Measurements from ENCODE around the gene HOXA9. TPM values are rescaled to one million over a fixed set of nuclear protein-coding genes. Genes with fewer than 3 reads are reported as not detected.

The HOXA9 gene
- total RNA-seq, 2 donors from 2014 or later: 2.4 TPM; not detected in 1

DNA sequence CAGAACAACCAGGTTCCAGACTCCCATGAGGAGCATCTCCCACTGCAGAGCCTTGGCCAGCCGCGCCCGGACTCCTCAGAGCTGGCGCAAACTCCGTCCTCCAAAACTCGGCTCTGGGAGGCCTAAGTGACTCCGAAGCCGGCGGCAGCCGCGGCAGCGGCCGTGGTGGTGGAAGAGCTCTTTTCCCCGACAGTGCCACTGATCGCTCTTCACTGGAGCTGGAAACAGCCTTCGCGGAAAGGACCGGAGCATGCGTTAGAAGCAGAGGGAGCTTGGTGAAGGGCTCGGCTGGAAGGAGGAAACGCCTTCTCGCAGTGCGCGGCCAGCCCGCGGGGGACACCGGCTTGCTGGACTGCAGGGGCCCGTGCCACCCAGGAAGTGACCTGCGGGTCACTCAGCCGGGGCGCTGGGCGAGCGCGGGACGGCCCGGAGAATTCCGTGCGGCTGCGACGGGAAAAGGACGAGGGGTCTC is 39.5 kb upstream of the HOXA9 start:
- DNase-seq (ENCODE audit: low spot score) (no peak), ATAC-seq (no peak)
- H3K27ac Mint-ChIP-seq: no peak overlapping the region

DNA sequence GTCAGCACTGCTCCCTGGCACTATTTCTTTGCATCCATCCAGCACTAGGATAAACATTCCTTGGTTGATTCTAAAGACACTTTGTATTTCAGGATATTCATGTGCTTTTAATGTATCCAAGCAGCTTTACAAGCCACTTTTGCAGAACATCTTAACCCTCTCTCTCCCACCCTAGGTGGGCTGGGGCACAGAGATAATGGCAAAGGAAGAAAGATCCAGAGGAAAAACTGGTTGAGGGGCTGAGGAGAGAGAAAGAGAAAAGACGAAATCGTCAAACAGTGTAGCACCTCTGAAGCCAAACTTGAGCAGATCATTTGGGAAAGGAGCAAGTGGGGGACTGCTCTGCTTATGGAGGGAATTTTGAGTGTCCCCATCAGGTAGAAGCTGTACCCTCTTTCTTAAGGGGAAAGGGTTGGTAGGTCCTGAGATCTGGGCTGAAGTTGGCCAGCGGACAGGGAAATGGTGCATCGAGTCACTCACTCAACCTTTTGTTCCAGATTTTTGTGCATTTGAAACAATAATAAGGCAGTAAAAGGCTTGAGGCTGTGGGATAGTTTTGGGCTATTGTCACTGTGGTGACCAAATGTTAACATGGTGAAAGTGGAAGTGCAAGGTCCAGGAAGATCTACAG is 38.7 kb upstream of the HOXA9 start:
- Mint-ChIP-seq H3K9me3 (no peaks in the 10 kb centered on the region), H3K36me3 (no peaks in the 10 kb centered on the region), H3K4me3 (peak overlapping the region; percentile 8)

More for the DNA sequence above, 39.5 kb upstream of the HOXA9 start:
- H3K4me1 Mint-ChIP-seq (ENCODE audit: low read depth in 2 of 2): peaks cover 19 to 37% of the 10 kb centered on the region in 2 donors
- peak overlapping the region; percentile 42 for H3K4me3 Mint-ChIP-seq
- H3K27me3 Mint-ChIP-seq: peaks cover 79 to 91% of the 10 kb centered on the region in 2 donors
- H3K36me3 Mint-ChIP-seq: no peaks in the 10 kb centered on the region
- H3K9me3 Mint-ChIP-seq: no peaks in the 10 kb centered on the region

DNA sequence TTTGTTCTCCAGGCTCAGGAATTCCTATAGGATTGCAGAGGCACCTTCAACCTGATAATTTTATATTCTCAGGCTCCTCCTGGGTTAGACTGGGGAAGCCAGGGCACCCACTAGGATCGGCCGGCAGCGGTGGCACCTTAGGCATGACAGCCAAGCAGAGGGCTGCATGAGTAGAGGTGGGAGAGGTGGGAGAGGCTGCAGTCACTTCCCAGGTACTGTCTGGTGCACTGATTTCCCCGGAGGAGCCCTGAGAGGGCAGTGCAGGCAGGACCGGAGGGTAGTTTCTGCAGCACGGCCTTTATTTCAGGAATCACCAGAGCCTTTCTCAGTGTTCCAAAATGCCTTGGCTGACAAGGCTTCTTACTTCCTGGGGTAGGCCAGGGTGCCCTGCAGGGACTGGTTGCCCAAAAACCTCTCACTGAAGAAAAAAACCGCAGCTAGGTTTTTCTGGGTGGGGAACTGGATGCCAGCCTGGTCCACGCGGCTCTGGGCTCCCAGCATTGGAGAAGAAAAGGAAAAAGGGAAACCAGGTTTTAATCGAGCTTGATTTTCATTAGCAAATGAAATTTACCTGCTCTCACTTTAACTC is 38.1 kb upstream of the HOXA9 start:
- Mint-ChIP-seq H3K27ac (no peak overlapping the region), H3K27me3 (peaks cover 72 to 84% of the 10 kb centered on the region in 2 donors), H3K4me1 (ENCODE audit: low read depth in 2 of 2) (peaks cover 19 to 40% of the 10 kb centered on the region in 2 donors), H3K36me3 (no peaks in the 10 kb centered on the region), H3K4me3 (no peak overlapping the region), H3K9me3 (no peaks in the 10 kb centered on the region)
- DNase-seq (ENCODE audit: low spot score) (no peak), ATAC-seq (no peak)

More for the DNA sequence above, 38.7 kb upstream of the HOXA9 start:
- ATAC-seq (no peak), DNase-seq (ENCODE audit: low spot score) (no peak)
- peaks cover 19 to 37% of the 10 kb centered on the region in 2 donors for H3K4me1 Mint-ChIP-seq (ENCODE audit: low read depth in 2 of 2)
- no peak overlapping the region for H3K27ac Mint-ChIP-seq
- H3K27me3 Mint-ChIP-seq: peaks cover 74 to 85% of the 10 kb centered on the region in 2 donors

GRCh38 chr7:27202862-27203134 is 37.5 kb upstream of the HOXA9 start:
- Mint-ChIP-seq H3K4me3 (no peak overlapping the region), H3K4me1 (ENCODE audit: low read depth in 2 of 2) (peaks cover 25 to 44% of the 10 kb centered on the region in 2 donors), H3K27ac (no peak overlapping the region), H3K9me3 (no peaks in the 10 kb centered on the region), H3K27me3 (peaks cover 75 to 84% of the 10 kb centered on the region in 2 donors), H3K36me3 (no peaks in the 10 kb centered on the region)
- ATAC-seq (no peak), DNase-seq (ENCODE audit: low spot score) (no peak)

DNA sequence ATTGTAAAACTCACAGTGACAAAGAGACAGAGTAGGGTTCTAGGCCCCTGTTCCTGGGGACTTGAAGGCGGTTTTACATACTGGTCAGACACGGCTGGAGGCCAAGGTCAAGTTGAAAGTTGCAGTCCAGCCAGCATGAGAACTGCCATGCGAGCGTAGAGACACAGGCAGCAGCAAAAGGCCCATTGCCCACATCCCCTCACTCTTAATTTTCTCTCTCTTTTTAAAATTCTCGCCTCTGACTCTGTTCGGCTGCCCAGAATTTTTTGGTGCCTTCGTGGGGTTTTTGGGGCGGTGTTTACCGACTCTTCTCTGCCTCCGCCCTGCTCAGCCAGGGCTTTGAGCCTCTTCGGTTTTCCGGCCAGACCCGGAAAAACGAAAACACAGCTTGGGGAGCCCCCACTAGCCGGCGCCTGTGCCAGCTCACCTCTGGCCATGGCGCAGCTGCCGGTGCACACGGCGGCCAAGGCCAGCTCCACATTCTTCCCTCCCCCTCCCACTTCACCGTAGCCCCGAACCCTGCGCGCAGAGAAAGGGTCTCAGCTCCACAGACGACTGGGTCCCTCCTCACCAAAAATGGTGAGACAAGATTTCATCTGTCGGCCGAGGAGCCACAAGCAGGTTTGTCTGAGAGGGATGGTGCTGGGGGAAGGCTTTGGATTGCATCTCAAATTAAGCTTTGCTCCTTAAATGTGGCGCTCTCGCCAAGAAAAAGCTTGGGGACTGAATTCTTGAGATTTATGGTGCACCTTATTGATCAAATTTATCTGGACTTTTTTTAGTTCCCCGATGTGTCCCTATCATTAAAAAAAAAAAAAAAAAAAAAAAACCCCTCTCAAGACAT is 36.9 kb upstream of the HOXA9 start:
- H3K9me3 Mint-ChIP-seq: no peaks in the 10 kb centered on the region
- no peak for DNase-seq (ENCODE audit: low spot score)
- no peak overlapping the region for H3K27ac Mint-ChIP-seq

GRCh38 chr7:27201580-27202017 is 36.3 kb upstream of the HOXA9 start:
- H3K4me3 Mint-ChIP-seq: peak overlapping the region; percentile 83
- peaks cover 72 to 80% of the 10 kb centered on the region in 2 donors for H3K27me3 Mint-ChIP-seq
- H3K4me1 Mint-ChIP-seq (ENCODE audit: low read depth in 2 of 2): peaks cover 25 to 44% of the 10 kb centered on the region in 2 donors
- H3K27ac Mint-ChIP-seq: no peak overlapping the region
- H3K9me3 Mint-ChIP-seq: no peaks in the 10 kb centered on the region
- no peaks in the 10 kb centered on the region for H3K36me3 Mint-ChIP-seq
- no peak for ATAC-seq
- DNase-seq (ENCODE audit: low spot score): no peak

More for the DNA sequence above, 36.9 kb upstream of the HOXA9 start:
- H3K4me3 Mint-ChIP-seq: peak overlapping the region; percentile 83
- peaks cover 25 to 44% of the 10 kb centered on the region in 2 donors for H3K4me1 Mint-ChIP-seq (ENCODE audit: low read depth in 2 of 2)
- no peak for ATAC-seq
- no peaks in the 10 kb centered on the region for H3K36me3 Mint-ChIP-seq
- H3K27me3 Mint-ChIP-seq: peaks cover 75 to 84% of the 10 kb centered on the region in 2 donors

GRCh38 chr7:27200761-27201579 is 35.6 kb upstream of the HOXA9 start:
- H3K4me3 Mint-ChIP-seq: peak overlapping the region; percentile 83
- H3K36me3 Mint-ChIP-seq: no peaks in the 10 kb centered on the region
- ATAC-seq (no peak), DNase-seq (ENCODE audit: low spot score) (no peak)
- peak overlapping the region in 1 of 2 donors; percentile 47 for H3K27ac Mint-ChIP-seq
- no peaks in the 10 kb centered on the region for H3K9me3 Mint-ChIP-seq
- H3K27me3 Mint-ChIP-seq: peaks cover 72 to 74% of the 10 kb centered on the region in 2 donors
- H3K4me1 Mint-ChIP-seq (ENCODE audit: low read depth in 2 of 2): peaks cover 23 to 42% of the 10 kb centered on the region in 2 donors

DNA sequence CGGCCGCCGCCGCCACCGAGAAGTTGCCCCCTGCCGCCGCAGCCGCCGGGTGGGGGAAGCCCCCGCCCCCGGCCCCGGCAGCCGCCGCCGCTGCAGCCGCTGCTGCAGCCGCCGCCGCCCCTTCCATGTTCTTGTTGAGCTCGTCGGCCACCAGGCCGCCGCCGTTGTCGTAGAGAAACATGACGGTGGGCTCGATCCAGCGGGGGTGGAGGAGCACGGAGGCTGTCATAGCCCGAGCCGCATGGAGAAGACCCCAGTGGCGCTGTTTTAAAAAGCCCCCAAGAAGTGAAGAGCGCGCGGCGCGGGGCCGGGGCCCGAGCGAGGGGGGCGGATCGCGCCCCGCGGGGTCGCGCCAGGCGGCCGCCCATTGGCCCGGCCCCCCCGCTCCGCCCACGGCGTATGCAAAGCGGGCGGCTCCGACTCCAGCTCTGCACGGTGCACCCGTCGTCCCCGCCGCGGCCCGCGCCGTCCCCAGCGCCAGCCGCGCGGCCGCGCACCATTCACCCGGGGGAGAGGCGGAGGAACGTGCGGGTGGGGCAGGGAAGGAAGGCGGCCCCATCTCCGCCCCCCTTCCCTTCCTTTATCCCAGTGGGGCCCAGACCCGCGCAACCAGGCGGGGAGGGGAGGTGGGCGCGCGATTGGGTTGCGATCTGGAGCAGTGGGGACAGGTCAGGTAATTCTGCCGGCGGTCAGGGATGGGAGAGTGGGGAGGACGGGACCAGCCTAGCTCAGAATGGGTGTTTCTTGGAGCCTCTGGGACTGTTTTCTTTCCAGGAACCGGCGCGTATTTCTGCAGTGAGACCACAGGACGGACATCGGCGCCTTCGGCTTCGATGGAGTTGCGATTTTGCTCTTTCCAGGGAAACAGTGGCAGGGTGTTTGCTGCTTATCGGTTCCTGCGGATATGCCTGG is 34.8 kb upstream of the HOXA9 start, which contains the start of gene HOXA13:
Gene HOXA13 (minus strand): TSS at position 243 of the 912 bp plus-strand sequence. CDS start 14 bp downstream, at position 229.
- DNase-seq (ENCODE audit: low spot score) (no peak), ATAC-seq (peak; percentile 85 to 91)
- Mint-ChIP-seq H3K4me3 (peak within 1 kb of the TSS; percentile 83), H3K27me3 (peaks cover 69 to 74% of the 10 kb centered on the region in 2 donors), H3K4me1 (ENCODE audit: low read depth in 2 of 2) (peaks cover 20 to 36% of the 10 kb centered on the region in 2 donors), H3K27ac (peak within 1 kb of the TSS in 1 of 2 donors; percentile 47), H3K9me3 (no peaks in the 10 kb centered on the region), H3K36me3 (no peaks in the 10 kb centered on the region)

DNA sequence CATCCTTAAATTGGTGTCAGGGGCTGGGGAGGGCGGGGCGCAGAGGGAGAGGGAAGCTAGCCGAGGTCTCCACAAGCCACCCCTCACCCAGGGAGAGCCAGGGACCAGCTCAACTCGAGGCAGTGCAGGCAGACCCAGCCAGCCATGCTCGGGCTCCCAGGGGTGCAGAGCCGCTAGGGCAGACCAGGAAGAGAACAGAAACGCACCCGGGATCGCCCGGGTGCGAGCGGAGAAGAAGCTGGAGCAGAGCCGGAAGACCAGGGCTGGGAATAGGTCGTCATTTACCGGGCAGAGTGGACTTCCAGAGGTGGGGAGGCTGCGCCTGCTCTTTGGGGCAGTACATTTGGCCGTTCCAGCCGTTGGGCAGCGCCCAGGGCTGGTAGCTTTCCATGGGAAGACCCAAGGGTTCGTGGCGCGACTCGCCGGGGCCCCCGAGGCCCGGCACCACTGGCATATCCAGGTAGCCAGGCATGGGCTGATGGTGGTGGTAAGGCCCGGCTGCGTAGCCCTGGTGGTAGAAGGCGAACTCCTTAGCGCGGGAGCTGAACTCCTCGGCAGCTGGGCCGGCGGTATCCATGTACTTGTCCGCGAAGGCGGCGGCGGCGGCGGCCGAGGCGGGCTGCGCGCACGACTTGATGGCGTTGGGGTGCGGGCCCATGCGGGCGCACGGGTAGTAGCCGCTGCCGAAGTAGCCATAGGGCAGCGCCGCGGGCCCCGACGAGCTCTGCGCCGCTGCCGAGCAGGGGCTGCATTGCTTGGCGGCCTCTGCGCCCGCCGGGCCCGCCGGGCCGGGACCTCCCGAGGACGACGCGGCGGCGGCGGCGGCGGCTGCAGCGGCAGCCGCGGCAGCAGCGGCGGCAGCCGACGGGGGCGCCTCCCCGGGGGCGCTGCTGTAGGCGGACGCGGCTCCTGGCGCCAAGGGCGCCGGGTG is 33.8 kb upstream of the HOXA9 start:
- Mint-ChIP-seq H3K4me1 (ENCODE audit: low read depth in 2 of 2) (peaks cover 20 to 31% of the 10 kb centered on the region in 2 donors), H3K9me3 (no peaks in the 10 kb centered on the region), H3K27ac (no peak overlapping the region), H3K36me3 (no peaks in the 10 kb centered on the region), H3K27me3 (peaks cover 69 to 77% of the 10 kb centered on the region in 2 donors), H3K4me3 (peak overlapping the region; percentile 44)
- ATAC-seq (peak; percentile 11), DNase-seq (ENCODE audit: low spot score) (no peak)

DNA sequence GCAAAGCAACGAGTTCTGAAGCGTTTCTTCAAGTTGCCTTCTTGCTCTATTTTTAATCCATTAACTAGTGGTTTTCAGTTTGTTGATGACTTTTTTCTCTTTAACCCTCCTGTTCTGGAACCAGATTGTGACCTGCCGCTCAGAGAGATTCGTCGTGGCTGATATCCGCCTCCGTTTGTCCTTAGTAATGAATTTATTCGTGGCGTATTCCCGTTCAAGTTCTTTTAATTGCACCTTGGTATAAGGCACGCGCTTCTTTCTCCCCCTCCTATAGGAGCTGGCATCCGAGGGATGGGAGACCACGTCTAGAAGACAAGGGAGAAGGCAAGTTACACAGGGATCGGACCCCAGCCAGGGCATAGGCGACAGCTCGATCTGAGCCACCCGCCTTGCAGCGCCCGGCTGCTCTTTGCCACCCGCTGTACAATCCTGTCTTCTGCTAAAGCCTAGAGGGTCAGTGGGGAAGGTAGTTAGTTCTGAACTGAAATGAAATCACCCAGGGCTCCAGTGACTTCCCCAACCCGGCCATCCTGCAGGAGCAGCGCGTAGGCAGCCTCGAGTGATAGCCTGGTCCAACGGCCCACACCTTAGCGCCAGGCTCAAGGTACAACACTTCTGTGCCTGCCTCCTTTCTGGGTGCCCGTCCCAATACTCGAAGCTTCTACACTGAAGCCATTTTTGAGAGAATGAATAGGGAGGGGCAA is 33.0 kb upstream of the HOXA9 start:
- peaks cover 20 to 28% of the 10 kb centered on the region in 2 donors for H3K4me1 Mint-ChIP-seq (ENCODE audit: low read depth in 2 of 2)
- peaks cover 69 to 76% of the 10 kb centered on the region in 2 donors for H3K27me3 Mint-ChIP-seq
- H3K36me3 Mint-ChIP-seq: no peaks in the 10 kb centered on the region
- no peak for DNase-seq (ENCODE audit: low spot score)
- no peak for ATAC-seq
- no peaks in the 10 kb centered on the region for H3K9me3 Mint-ChIP-seq
- peak overlapping the region; percentile 44 for H3K4me3 Mint-ChIP-seq
- peak overlapping the region in 1 of 2 donors; percentile 63 for H3K27ac Mint-ChIP-seq

Data from natural killer cell treated with Interleukin-12 subunit alpha and Interleukin-12 subunit beta and Interleukin-15 and Interleukin-18, amount 100 ng/mL, for 72 hours (primary cell).